ENCODE results near the gene CTTNBP2NL.
A peak's percentile ranks its signal among the peaks of the same experiment; 100 is the strongest.
"Not testable (repeated sequence)": the region's sequence is repeated elsewhere in the genome, so short reads cannot be mapped to it uniquely, and the experiment has no call there.

CTTNBP2NL gene

GRCh38 chr1:112387807-112388206 lies 8.2 kb upstream of the CTTNBP2NL start:
- DNase-seq, result no peak

- DNase-seq, result no peak
These were observed 7.6 kb upstream of the CTTNBP2NL start for GRCh38 chr1:112388436-112388835.

- DNase-seq, result no peak
These were observed 6.3 kb upstream of the CTTNBP2NL start for GRCh38 chr1:112389689-112390088.

GRCh38 chr1:112390335-112390734 lies 5.7 kb upstream of the CTTNBP2NL start:
- DNase-seq, result not testable (repeated sequence)

- peak; percentile 72 for DNase-seq
These were observed 5.0 kb upstream of the CTTNBP2NL start for GRCh38 chr1:112390775-112391602.

GRCh38 chr1:112391603-112391940 lies 4.4 kb upstream of the CTTNBP2NL start:
- DNase-seq, result no peak

- DNase-seq, result no peak
These were observed 2.4 kb upstream of the CTTNBP2NL start for GRCh38 chr1:112393631-112393974.

GRCh38 chr1:112394743-112395062 lies 1.3 kb upstream of the CTTNBP2NL start:
- DNase-seq, result no peak

- no peak for DNase-seq
These were observed 676 bp upstream of the CTTNBP2NL start for GRCh38 chr1:112395256-112395820.

- no peak for DNase-seq
These were observed 848 bp downstream of the CTTNBP2NL start for GRCh38 chr1:112396653-112397471.

- DNase-seq, result no peak
These were observed 1.8 kb downstream of the CTTNBP2NL start for GRCh38 chr1:112397841-112398240.

GRCh38 chr1:112399456-112399855 lies 3.4 kb downstream of the CTTNBP2NL start:
- DNase-seq, result no peak

GRCh38 chr1:112400706-112401105 lies 4.7 kb downstream of the CTTNBP2NL start:
- DNase-seq, result not testable (repeated sequence)

GRCh38 chr1:112402682-112403643 lies 6.9 kb downstream of the CTTNBP2NL start:
- DNase-seq, result no peak

GRCh38 chr1:112406771-112407170 lies 10.8 kb downstream of the CTTNBP2NL start:
- DNase-seq, result no peak

- DNase-seq, result no peak
These were observed 13.4 kb downstream of the CTTNBP2NL start for GRCh38 chr1:112409414-112409813.

- DNase-seq, result no peak
These were observed 14.7 kb downstream of the CTTNBP2NL start for GRCh38 chr1:112410673-112411072.

- no peak for DNase-seq
These were observed 21.3 kb downstream of the CTTNBP2NL start for GRCh38 chr1:112417271-112417670.

GRCh38 chr1:112418099-112418892 lies 22.3 kb downstream of the CTTNBP2NL start:
- no peak for DNase-seq

- no peak for DNase-seq
These were observed 27.2 kb downstream of the CTTNBP2NL start for GRCh38 chr1:112423207-112423606.

- DNase-seq, result not testable (repeated sequence)
These were observed 27.7 kb downstream of the CTTNBP2NL start for GRCh38 chr1:112423666-112424065.

GRCh38 chr1:112429749-112430148 lies 33.7 kb downstream of the CTTNBP2NL start:
- DNase-seq, result no peak

All from GDM1 (cell line).